ENCODE results near the gene TEX264.

The TEX264 gene

DNA sequence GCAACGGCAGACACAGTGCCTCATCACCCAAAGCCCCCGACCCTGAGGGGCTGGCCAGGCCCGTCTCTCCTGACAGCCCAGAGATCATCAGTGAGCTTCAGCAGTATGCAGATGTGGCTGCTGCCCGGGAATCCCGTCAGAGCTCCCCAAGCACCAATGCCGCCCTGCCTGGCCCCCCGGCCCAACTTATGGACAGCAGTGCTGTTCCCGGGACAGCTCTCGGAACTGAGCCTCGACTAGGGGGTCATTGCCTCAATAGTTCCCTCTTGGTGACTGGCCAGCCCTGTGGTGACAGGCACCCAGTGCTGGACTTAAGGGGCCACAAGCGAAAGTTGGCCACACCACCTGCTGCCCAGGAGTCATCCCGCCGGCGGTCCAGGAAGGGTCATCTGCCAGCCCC, 8.6 kb upstream of the TEX264 start:
- H3K27ac ChIP-seq = no peak overlapping the region
- DNase-seq = no peak
- H3K27me3 ChIP-seq (replicated peaks) = no peaks in the 10 kb centered on the region
- in situ Hi-C loops (cut with HindIII; ENCODE audit: low pct_ligation_motif_present, low sequenced_read_pairs) = no loop called here
- peaks cover 18% of the 10 kb centered on the region for H3K36me3 ChIP-seq (replicated peaks)
- no peak overlapping the region for H3K4me3 ChIP-seq (ENCODE audit: low read depth, low read length)
- TF ChIP-seq, protein P1, sequence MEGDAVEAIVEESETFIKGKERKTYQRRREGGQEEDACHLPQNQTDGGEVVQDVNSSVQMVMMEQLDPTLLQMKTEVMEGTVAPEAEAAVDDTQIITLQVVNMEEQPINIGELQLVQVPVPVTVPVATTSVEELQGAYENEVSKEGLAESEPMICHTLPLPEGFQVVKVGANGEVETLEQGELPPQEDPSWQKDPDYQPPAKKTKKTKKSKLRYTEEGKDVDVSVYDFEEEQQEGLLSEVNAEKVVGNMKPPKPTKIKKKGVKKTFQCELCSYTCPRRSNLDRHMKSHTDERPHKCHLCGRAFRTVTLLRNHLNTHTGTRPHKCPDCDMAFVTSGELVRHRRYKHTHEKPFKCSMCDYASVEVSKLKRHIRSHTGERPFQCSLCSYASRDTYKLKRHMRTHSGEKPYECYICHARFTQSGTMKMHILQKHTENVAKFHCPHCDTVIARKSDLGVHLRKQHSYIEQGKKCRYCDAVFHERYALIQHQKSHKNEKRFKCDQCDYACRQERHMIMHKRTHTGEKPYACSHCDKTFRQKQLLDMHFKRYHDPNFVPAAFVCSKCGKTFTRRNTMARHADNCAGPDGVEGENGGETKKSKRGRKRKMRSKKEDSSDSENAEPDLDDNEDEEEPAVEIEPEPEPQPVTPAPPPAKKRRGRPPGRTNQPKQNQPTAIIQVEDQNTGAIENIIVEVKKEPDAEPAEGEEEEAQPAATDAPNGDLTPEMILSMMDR (IDR thresholded peaks at IDR 0.05; ENCODE audit: low read depth, low read length, missing control alignments) = no peak

DNA sequence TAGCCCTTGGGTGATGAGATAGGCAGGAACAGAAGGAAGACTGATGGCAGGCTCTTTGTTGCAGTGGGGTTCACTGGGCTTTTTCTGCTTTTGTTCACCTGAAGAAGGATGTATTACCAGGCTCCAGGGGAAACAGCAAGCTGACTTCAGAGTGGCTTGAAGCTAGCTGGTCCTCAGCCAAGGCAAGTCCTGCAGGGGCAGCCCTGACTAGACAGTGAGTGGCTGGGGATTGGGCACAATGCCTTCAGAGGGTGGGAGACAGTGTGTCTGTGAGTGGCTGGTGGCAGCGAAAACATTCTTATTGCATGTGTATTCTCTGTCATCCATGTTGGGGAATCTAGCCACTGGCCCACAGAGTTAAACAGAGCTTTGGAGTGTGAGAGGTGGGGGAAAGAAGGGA, 2.3 kb upstream of the TEX264 start:
- TF ChIP-seq, protein P1 (IDR thresholded peaks at IDR 0.05; ENCODE audit: low read depth, low read length, missing control alignments) = no peak
- no peak overlapping the region for H3K27ac ChIP-seq
- H3K36me3 ChIP-seq (replicated peaks) = no peaks in the 10 kb centered on the region
- H3K27me3 ChIP-seq (replicated peaks) = no peaks in the 10 kb centered on the region
- no peak overlapping the region for H3K4me3 ChIP-seq (ENCODE audit: low read depth, low read length)
- DNase-seq = no peak
- in situ Hi-C loops (cut with HindIII; ENCODE audit: low pct_ligation_motif_present, low sequenced_read_pairs) = no loop called here

DNA sequence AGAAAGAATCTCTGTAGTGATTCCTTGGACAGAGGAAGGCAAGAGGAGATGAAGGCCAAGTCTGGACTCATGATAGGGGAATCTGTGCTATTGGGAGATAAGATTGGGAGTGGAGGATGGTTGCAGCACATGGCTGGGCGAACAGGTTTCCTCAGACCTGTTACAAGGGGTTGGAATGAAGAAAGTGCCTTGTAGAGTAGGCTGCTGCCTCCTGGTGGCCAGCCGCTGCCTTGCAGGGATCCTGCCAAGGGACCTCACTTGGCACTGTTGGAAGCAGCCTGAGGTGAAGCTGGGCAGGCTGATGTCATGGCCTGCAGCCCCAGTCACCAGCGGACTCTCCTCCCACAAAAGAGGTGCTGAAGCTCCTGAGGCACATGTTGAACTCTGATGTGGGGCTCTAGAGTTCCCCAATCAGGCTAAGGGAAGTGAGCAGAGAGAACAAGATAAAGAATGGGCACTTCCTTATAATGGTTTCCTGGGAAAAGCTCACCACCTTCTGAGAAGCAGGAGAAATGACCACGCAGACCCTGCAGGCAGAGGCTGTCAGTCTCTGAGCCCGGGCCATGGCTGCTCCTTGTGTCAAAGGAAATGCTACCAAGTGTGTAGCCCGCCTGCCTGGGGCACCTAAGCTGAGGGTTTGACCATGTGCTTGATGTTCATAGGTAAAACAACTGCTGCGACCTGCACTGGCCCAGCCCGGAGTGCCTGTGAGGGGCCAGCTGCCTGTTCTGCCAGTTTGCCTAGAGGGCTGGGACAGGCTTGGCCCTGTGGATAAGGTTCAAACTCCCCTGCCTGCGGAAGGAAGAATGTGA, 1.6 kb upstream of the TEX264 start:
- peak; percentile 86 for DNase-seq
- TF ChIP-seq, protein P1 (IDR thresholded peaks at IDR 0.05; ENCODE audit: low read depth, low read length, missing control alignments) = peak; percentile 100
- no peak overlapping the region for H3K27ac ChIP-seq
- no peaks in the 10 kb centered on the region for H3K27me3 ChIP-seq (replicated peaks)
- in situ Hi-C loops (cut with HindIII; ENCODE audit: low pct_ligation_motif_present, low sequenced_read_pairs) = no loop called here
- H3K4me3 ChIP-seq (ENCODE audit: low read depth, low read length) = no peak overlapping the region
- no peaks in the 10 kb centered on the region for H3K36me3 ChIP-seq (replicated peaks)

DNA sequence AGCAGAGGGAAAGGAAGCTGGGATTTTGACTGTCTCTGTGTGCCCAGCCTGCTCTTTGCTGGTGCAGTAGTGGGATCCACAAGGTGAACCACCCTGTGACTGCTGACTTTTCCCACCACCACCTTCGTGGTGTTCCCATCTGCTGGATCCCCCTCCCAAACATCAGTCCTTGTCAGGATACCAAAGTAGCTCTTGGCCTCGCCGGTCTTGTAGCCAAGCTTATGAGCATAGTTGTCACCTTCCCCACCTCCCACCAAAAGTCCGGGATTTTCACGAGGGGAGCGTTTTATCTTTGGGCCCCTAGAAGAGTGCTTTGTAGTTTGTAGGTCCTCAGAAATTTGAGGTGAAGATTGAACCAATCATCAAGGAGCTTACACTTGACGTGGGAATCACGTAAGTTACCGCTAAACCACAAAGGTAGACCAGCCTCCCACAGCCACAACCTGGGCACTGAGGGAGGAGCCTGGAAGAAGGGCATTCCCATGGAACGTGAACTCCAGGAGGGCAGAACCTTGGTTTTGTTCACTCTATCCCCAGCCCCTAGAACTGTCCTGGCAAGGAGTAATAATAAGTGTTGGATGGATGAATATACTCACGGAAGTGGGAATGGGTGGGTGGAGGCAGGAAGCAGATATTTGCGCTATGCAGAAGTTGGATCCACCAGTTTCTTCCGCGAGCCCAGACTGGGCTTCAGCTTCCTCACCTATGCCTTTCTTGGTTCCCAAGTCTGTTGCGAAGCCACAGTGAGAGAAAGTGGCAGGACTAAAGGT, 814 bp upstream of the TEX264 start:
- no peak overlapping the region for H3K27ac ChIP-seq
- H3K36me3 ChIP-seq (replicated peaks) = no peaks in the 10 kb centered on the region
- DNase-seq = no peak
- TF ChIP-seq, protein P1 (IDR thresholded peaks at IDR 0.05; ENCODE audit: low read depth, low read length, missing control alignments) = no peak
- in situ Hi-C loops (cut with HindIII; ENCODE audit: low pct_ligation_motif_present, low sequenced_read_pairs) = no loop called here
- peak overlapping the region; percentile 79 for H3K4me3 ChIP-seq (ENCODE audit: low read depth, low read length)
- H3K27me3 ChIP-seq (replicated peaks) = no peaks in the 10 kb centered on the region

DNA sequence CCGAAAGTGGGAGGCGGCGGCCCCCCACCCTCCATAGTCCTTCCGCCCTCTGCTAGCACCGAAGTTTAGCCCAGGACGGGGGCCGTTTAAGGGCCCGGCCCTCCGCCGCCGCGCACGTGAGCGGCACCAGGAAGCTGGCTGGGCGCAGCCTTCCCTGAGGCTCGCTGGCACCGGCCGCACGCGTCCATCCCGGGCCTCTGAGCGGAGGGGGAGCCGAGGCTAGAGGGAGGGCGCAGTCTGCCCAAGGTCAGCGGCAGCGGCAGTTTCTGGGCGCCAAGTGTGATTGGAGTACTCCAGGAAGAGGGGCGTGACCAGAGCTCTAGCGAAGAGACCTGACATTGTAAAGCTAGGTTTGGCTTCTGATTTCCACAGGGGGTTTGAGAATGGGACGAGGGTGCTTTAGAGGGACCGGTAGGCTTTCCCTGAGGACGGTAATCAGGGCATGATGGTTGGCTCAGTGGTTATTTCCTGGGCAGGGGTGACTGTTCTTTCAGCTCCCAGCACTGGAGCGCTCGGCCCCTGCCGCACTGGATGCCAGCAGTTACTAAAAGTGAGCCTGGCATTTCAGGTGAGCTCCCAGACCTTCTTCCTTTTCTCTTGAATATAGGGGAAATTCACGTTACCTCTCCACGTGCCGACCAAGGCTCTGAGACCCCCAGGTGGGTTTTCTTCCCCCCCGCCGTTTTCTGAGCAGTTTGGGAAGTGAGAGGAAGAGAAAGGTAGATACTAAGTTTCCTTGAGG, 853 bp downstream of the TEX264 start:
- no peaks in the 10 kb centered on the region for H3K36me3 ChIP-seq (replicated peaks)
- DNase-seq = peak; percentile 28
- in situ Hi-C loops (cut with HindIII; ENCODE audit: low pct_ligation_motif_present, low sequenced_read_pairs) = no loop called here

More for the DNA sequence above, 853 bp downstream of the TEX264 start:
- H3K27me3 ChIP-seq (replicated peaks) = no peaks in the 10 kb centered on the region
- TF ChIP-seq, protein P1 (IDR thresholded peaks at IDR 0.05; ENCODE audit: low read depth, low read length, missing control alignments) = no peak
- peak overlapping the region; percentile 79 for H3K4me3 ChIP-seq (ENCODE audit: low read depth, low read length)
- H3K27ac ChIP-seq = no peak overlapping the region

Measured in brain microvascular endothelial cell (primary cell).